GM10266 (cell line): ENCODE data around the gene NAXE.

ENCODE experiments used
- DNase-seq: peaks from one replicate; pipeline ENCODE4 v3.0.0; 2012; ENCODE audit errors: extremely low spot score
- TF ChIP-seq, protein P1 (sequence below): IDR thresholded peaks from 2 replicates; pipeline ENCODE4 v1.5.1; 2012; ENCODE audit warnings: mild to moderate bottlenecking, low read depth; ENCODE audit not compliant: control insufficient read depth, insufficient read depth; ENCODE audit errors: missing control alignments

Gene NAXE

GRCh38 chr1:156554971-156555370 is 36.6 kb upstream of the NAXE start:
- no peak for DNase-seq
- TF ChIP-seq, protein P1, sequence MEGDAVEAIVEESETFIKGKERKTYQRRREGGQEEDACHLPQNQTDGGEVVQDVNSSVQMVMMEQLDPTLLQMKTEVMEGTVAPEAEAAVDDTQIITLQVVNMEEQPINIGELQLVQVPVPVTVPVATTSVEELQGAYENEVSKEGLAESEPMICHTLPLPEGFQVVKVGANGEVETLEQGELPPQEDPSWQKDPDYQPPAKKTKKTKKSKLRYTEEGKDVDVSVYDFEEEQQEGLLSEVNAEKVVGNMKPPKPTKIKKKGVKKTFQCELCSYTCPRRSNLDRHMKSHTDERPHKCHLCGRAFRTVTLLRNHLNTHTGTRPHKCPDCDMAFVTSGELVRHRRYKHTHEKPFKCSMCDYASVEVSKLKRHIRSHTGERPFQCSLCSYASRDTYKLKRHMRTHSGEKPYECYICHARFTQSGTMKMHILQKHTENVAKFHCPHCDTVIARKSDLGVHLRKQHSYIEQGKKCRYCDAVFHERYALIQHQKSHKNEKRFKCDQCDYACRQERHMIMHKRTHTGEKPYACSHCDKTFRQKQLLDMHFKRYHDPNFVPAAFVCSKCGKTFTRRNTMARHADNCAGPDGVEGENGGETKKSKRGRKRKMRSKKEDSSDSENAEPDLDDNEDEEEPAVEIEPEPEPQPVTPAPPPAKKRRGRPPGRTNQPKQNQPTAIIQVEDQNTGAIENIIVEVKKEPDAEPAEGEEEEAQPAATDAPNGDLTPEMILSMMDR: no peak

- TF ChIP-seq, protein P1: no peak
- DNase-seq: no peak
Measured at GRCh38 chr1:156555715-156556114, 35.9 kb upstream of the NAXE start.

DNA sequence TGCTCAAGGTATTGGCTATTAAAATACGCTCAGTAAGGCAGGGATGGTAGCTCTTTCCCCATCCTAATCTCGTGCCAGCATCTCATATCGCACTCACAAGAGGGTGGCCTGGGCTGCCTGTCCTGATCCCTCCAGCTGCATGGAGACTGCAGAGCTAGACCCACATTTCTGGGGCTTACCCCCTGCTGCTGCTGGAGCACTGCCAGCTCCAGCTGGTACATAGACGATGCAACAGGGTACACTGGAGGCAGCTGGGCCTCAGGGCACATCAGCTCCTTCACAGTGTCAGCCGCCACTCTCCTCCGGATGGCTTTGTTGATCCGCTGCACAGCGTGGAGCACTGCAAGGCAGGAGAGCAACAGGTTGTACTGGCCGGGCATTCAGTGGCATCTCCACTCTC is 35.2 kb upstream of the NAXE start:
- no peak for DNase-seq
- TF ChIP-seq, protein P1: no peak

GRCh38 chr1:156559086-156559796 is 32.3 kb upstream of the NAXE start:
- no peak for DNase-seq
- TF ChIP-seq, protein P1: no peak

- TF ChIP-seq, protein P1: no peak
- DNase-seq: no peak
Measured at GRCh38 chr1:156559797-156560385, 31.7 kb upstream of the NAXE start.

DNA sequence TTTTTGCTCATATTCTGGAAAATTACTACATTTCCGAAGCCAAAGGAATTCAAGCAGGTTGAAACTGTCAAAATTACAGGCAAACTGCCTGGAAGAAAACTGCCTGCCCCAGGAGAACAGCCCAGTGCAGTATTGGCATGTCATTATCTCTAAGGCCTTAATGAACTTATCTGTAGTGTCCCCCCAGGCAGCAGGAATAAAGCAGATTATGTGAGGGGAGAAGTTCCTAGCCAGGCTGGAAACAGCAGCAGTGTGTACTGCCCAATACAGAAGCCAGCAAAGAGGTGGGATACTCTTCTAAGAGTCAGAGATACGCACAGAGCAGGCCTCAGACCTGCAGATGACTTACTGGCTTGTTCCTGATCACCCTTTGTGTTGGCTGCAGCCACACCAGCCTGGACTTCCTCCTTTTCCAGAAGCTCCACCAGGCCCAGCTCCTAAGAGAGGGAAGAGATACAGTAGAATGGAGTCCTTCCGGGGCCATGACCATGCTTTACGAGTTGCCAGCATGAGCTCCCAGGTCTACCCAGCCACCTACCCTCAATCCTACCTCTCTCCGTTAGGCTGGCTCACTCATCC is 30.9 kb upstream of the NAXE start:
- DNase-seq: no peak
- TF ChIP-seq, protein P1: no peak

- no peak for DNase-seq
- TF ChIP-seq, protein P1: no peak
Measured at GRCh38 chr1:156565519-156565918, 26.1 kb upstream of the NAXE start.
